ENCODE data around the gene PEX14. TPM values are rescaled to one million over a fixed set of nuclear protein-coding genes. Genes with fewer than 3 reads are reported as not detected.

The PEX14 gene
- total RNA-seq, 1 experiment from 2014 or later: 17.7 TPM

- Mint-ChIP-seq H3K4me3 (ENCODE audit: low read depth, unreplicated experiment) (no peak overlapping the region), H3K27me3 (ENCODE audit: unreplicated experiment) (no peaks in the 10 kb centered on the region), H3K36me3 (ENCODE audit: insufficient read depth, unreplicated experiment) (no peaks in the 10 kb centered on the region), H3K27ac (ENCODE audit: unreplicated experiment) (no peak overlapping the region), H3K4me1 (ENCODE audit: low read depth, unreplicated experiment) (no peaks in the 10 kb centered on the region), H3K9me3 (ENCODE audit: low read depth, unreplicated experiment) (no peaks in the 10 kb centered on the region)
- no peak for TF ChIP-seq CTCF (IDR thresholded peaks at IDR 0.05; ENCODE audit: unreplicated experiment)
- CTCF ChIA-PET: no interaction called here
- DNase-seq: no peak
- BruUV-seq (replicated peaks): no TSS peak
- intact Hi-C loops (cut with micrococcal nuclease; ENCODE audit: unreplicated experiment): no loop called here
These were observed 147.2 kb downstream of the PEX14 start for GRCh38 chr1:10621906-10622305.

- intact Hi-C loops (cut with micrococcal nuclease; ENCODE audit: unreplicated experiment): no loop called here
- H3K9me3 Mint-ChIP-seq (ENCODE audit: low read depth, unreplicated experiment): no peaks in the 10 kb centered on the region
- H3K4me1 Mint-ChIP-seq (ENCODE audit: low read depth, unreplicated experiment): no peaks in the 10 kb centered on the region
- no peaks in the 10 kb centered on the region for H3K36me3 Mint-ChIP-seq (ENCODE audit: insufficient read depth, unreplicated experiment)
- no peaks in the 10 kb centered on the region for H3K27me3 Mint-ChIP-seq (ENCODE audit: unreplicated experiment)
- no peak overlapping the region for H3K4me3 Mint-ChIP-seq (ENCODE audit: low read depth, unreplicated experiment)
- DNase-seq: no peak
- no peak for TF ChIP-seq CTCF (IDR thresholded peaks at IDR 0.05; ENCODE audit: unreplicated experiment)
- no peak overlapping the region for H3K27ac Mint-ChIP-seq (ENCODE audit: unreplicated experiment)
- CTCF ChIA-PET: no interaction called here
- BruUV-seq (replicated peaks): no TSS peak
These were observed 148.3 kb downstream of the PEX14 start for GRCh38 chr1:10622910-10623685.

GRCh38 chr1:10623686-10624145 is 149.0 kb downstream of the PEX14 start:
- no peaks in the 10 kb centered on the region for H3K4me1 Mint-ChIP-seq (ENCODE audit: low read depth, unreplicated experiment)
- BruUV-seq (replicated peaks): no TSS peak
- no peaks in the 10 kb centered on the region for H3K36me3 Mint-ChIP-seq (ENCODE audit: insufficient read depth, unreplicated experiment)
- no peak for TF ChIP-seq CTCF (IDR thresholded peaks at IDR 0.05; ENCODE audit: unreplicated experiment)
- H3K4me3 Mint-ChIP-seq (ENCODE audit: low read depth, unreplicated experiment): no peak overlapping the region
- CTCF ChIA-PET: no interaction called here
- no peaks in the 10 kb centered on the region for H3K9me3 Mint-ChIP-seq (ENCODE audit: low read depth, unreplicated experiment)
- no peak for DNase-seq
- H3K27ac Mint-ChIP-seq (ENCODE audit: unreplicated experiment): no peak overlapping the region
- H3K27me3 Mint-ChIP-seq (ENCODE audit: unreplicated experiment): no peaks in the 10 kb centered on the region
- intact Hi-C loops (cut with micrococcal nuclease; ENCODE audit: unreplicated experiment): no loop called here

GRCh38 chr1:10624256-10625050 is 149.7 kb downstream of the PEX14 start:
- BruUV-seq (replicated peaks): no TSS peak
- Mint-ChIP-seq H3K27ac (ENCODE audit: unreplicated experiment) (no peak overlapping the region), H3K9me3 (ENCODE audit: low read depth, unreplicated experiment) (no peaks in the 10 kb centered on the region), H3K27me3 (ENCODE audit: unreplicated experiment) (no peaks in the 10 kb centered on the region), H3K4me3 (ENCODE audit: low read depth, unreplicated experiment) (no peak overlapping the region), H3K36me3 (ENCODE audit: insufficient read depth, unreplicated experiment) (no peaks in the 10 kb centered on the region), H3K4me1 (ENCODE audit: low read depth, unreplicated experiment) (no peaks in the 10 kb centered on the region)
- CTCF ChIA-PET: no interaction called here
- no peak for DNase-seq
- no peak for TF ChIP-seq CTCF (IDR thresholded peaks at IDR 0.05; ENCODE audit: unreplicated experiment)
- intact Hi-C loops (cut with micrococcal nuclease; ENCODE audit: unreplicated experiment): no loop called here

All from Calu3 (cell line).